DOHH2 (cell line): ENCODE data around the gene SHANK3.

Source experiments
- H3F3A ChIP-seq: fragments of 200-600 bp; sonication (generic), shearing (Covaris generic); 2 replicates; pipeline ENCODE4 v1.6.0; 2016; ENCODE audit warnings: antibody characterized with exemption, mild to moderate bottlenecking; ENCODE audit not compliant: control insufficient read depth, insufficient read depth
- H3K27ac ChIP-seq: fragments of 200-600 bp; sonication (generic); 2 replicates; pipeline ENCODE4 v1.5.1; 2014; ENCODE audit warnings: low read depth, mild to moderate bottlenecking, low read length, moderate library complexity
- H3K27me3 ChIP-seq: fragments of 200-600 bp; sonication (generic); 2 replicates; pipeline ENCODE4 v1.6.1; 2014; ENCODE audit warnings: mild to moderate bottlenecking, low read length, mixed read lengths; ENCODE audit not compliant: control insufficient read depth
- H3K36me3 ChIP-seq: fragments of 200-600 bp; sonication (generic); 2 replicates; pipeline ENCODE4 v1.6.1; 2014; ENCODE audit warnings: mild to moderate bottlenecking, low read length, moderate library complexity, mixed read lengths; ENCODE audit not compliant: control insufficient read depth
- H3K4me1 ChIP-seq: fragments of 200-600 bp; sonication (generic); 2 replicates; pipeline ENCODE4 v1.6.1; 2014; ENCODE audit warnings: mild to moderate bottlenecking, low read length, mixed read lengths; ENCODE audit not compliant: control insufficient read depth
- H3K4me2 ChIP-seq: fragments of 200-600 bp; sonication (generic); 2 replicates; pipeline ENCODE4 v1.6.0; 2014; ENCODE audit warnings: mild to moderate bottlenecking, low read length, moderate library complexity
- H3K4me3 ChIP-seq: fragments of 200-600 bp; sonication (generic); 2 replicates; pipeline ENCODE4 v1.5.1; 2014; ENCODE audit warnings: mild to moderate bottlenecking, low read length, mixed read lengths
- H3K79me2 ChIP-seq: fragments of 200-600 bp; sonication (generic); 2 replicates; pipeline ENCODE4 v1.6.1; 2014; ENCODE audit warnings: mild to moderate bottlenecking, low read length, mixed read lengths; ENCODE audit not compliant: control insufficient read depth
- H3K9me2 ChIP-seq: fragments of 200-600 bp; sonication (generic); replicated peaks from 2 replicates; pipeline ENCODE4 v1.6.1; 2014; ENCODE audit warnings: mild to moderate bottlenecking, low read length, mixed read lengths; ENCODE audit not compliant: control insufficient read depth
- H3K9me3 ChIP-seq: fragments of 200-600 bp; sonication (generic); 2 replicates; pipeline ENCODE4 v1.6.1; 2014; ENCODE audit warnings: antibody characterized with exemption, low read length, mixed read lengths; ENCODE audit not compliant: control insufficient read depth, insufficient read depth
- H4K20me1 ChIP-seq: fragments of 200-600 bp; sonication (generic); 2 replicates; pipeline ENCODE4 v1.6.0; 2014; ENCODE audit warnings: low read depth, mild to moderate bottlenecking, antibody characterized with exemption, low read length, moderate library complexity; ENCODE audit not compliant: control insufficient read depth, insufficient read depth
- CTCF ChIP-seq: fragments of 200-600 bp; sonication (generic); IDR thresholded peaks from one replicate; pipeline ENCODE4 v1.5.1; 2014; ENCODE audit warnings: antibody characterized with exemption, mild to moderate bottlenecking, low read depth, low read length; ENCODE audit not compliant: poor library complexity, severe bottlenecking
- EZH2phosphoT487 ChIP-seq: fragments of 200-600 bp; sonication (generic); IDR thresholded peaks from 2 replicates; pipeline ENCODE4 v1.6.1; 2017; ENCODE audit warnings: borderline replicate concordance, mild to moderate bottlenecking, antibody characterized with exemption, low read length, moderate library complexity, mixed read lengths

The SHANK3 gene

DNA sequence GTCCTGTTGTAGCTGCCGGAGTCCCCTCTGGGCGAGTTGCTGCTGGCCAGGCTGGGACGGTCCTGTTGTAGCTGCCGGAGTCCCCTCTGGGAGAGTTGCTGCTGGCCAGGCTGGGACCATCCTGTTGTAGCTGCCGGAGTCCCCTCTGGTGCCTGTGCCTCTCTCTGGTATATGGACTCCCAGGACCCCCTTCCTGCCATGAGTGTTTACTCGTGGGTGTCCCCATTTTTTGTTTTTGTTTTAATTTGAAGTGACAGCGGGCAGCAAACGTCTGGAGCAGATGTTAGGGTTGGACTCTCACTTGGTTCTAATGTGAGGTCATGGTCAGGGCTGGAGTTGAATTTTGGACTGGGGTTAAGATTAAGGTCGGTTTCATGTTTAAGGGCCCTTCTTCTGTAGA lies 14.2 kb downstream of the SHANK3 start:
- Histone ChIP-seq H3K79me2 (no peaks in the 10 kb centered on the region), H3K9me3 (peaks cover 6% of the 10 kb centered on the region; the same call in 1 of the 2 replicates), H3F3A (no peaks in the 10 kb centered on the region), H3K4me2 (no peak overlapping the region), H3K4me1 (peaks cover 5% of the 10 kb centered on the region), H4K20me1 (no peaks in the 10 kb centered on the region), H3K27me3 (no peaks in the 10 kb centered on the region), H3K27ac (no peak overlapping the region), H3K9me2 (no peaks in the 10 kb centered on the region), H3K4me3 (no peak overlapping the region), H3K36me3 (no peaks in the 10 kb centered on the region)
- TF ChIP-seq EZH2phosphoT487 (no peak), CTCF (no peak)

GRCh38 chr22:50687829-50688228 lies 15.2 kb downstream of the SHANK3 start:
- Histone ChIP-seq H3K36me3 (no peaks in the 10 kb centered on the region), H4K20me1 (no peaks in the 10 kb centered on the region), H3K9me3 (peaks cover 3% of the 10 kb centered on the region; the same call in 1 of the 2 replicates), H3K27me3 (no peaks in the 10 kb centered on the region), H3K9me2 (no peaks in the 10 kb centered on the region), H3K79me2 (no peaks in the 10 kb centered on the region), H3F3A (no peaks in the 10 kb centered on the region), H3K27ac (no peak overlapping the region), H3K4me2 (no peak overlapping the region), H3K4me1 (peaks cover 5% of the 10 kb centered on the region), H3K4me3 (no peak overlapping the region)
- TF ChIP-seq EZH2phosphoT487 (no peak), CTCF (no peak)

DNA sequence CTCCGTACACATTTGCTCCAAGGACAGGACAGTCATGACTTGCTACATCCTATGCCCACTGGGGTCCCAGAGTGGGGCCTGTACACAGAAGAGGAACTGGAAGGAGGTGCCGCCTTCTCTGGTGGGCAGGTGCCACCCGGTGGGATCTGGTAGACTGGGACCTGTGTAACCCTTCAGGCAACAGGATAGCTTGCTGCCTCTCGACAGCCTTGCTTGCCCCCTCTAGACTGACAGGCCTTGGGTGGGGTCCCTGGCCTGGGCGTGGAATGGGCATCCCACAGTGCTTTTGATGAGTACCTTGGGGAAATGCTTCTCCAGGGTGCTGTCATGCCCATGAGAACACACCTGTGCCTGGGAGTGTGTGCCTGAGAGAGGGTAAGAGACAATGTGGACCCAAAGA lies 15.8 kb downstream of the SHANK3 start:
- Histone ChIP-seq H3F3A (no peaks in the 10 kb centered on the region), H3K4me2 (no peak overlapping the region), H3K27ac (no peak overlapping the region), H3K4me3 (no peak overlapping the region), H4K20me1 (no peaks in the 10 kb centered on the region), H3K4me1 (peaks cover 5% of the 10 kb centered on the region), H3K9me2 (no peaks in the 10 kb centered on the region), H3K36me3 (no peaks in the 10 kb centered on the region), H3K79me2 (no peaks in the 10 kb centered on the region), H3K27me3 (no peaks in the 10 kb centered on the region), H3K9me3 (no peaks in the 10 kb centered on the region)
- TF ChIP-seq EZH2phosphoT487 (no peak), CTCF (no peak)
